Uterus (tissue), 4 donors: ENCODE measurements around the gene PLK1. TPM values are rescaled to one million over a fixed set of nuclear protein-coding genes. Genes with fewer than 3 reads are reported as not detected.

Experiments
- DNase-seq, 2 donors: peaks; one replicate each; pipeline ENCODE4 v3.0.0-alpha.2; 2019 to 2020
- H3K27ac ChIP-seq, 2 donors: fragments of 200-600 bp; sonication (generic); 1 replicate in 1 of 2; 2 replicates in 1 of 2; pipeline ENCODE4 v1.5.1; 2016 to 2018
- H3K27me3 ChIP-seq, 2 donors: fragments of 200-600 bp; sonication (generic); one replicate each; pipeline ENCODE4 v1.5.1; 2018 to 2019; ENCODE audit warnings: control low read depth in 1 of 2
- H3K36me3 ChIP-seq, 2 donors: fragments of 200-600 bp; sonication (generic); one replicate each; pipeline ENCODE4 v1.5.1; 2019; ENCODE audit warnings: control low read depth in 1 of 2
- H3K4me1 ChIP-seq, 2 donors: fragments of 200-600 bp; sonication (generic); one replicate each; pipeline ENCODE4 v1.5.1; 2018 to 2019; ENCODE audit warnings: control low read depth in 1 of 2
- H3K4me3 ChIP-seq, 2 donors: fragments of 200-600 bp; sonication (generic); 1 replicate in 1 of 2; 2 replicates in 1 of 2; pipeline ENCODE4 v1.5.1; 2018 to 2019; ENCODE audit warnings: mild to moderate bottlenecking in 1 of 2
- H3K9me3 ChIP-seq, 2 donors: fragments of 200-600 bp; sonication (generic); one replicate each; pipeline ENCODE4 v1.5.1; 2019; ENCODE audit warnings: control low read depth in 1 of 2
- POLR2A ChIP-seq, 2 donors: fragments of 450-650 bp; IDR thresholded peaks; one replicate each; pipeline ENCODE4 v1.6.1; 2016; ENCODE audit warnings: antibody characterized with exemption in 2 of 2, mild to moderate bottlenecking in 1 of 2, moderate library complexity in 1 of 2
- intact Hi-C: fragments of 100-400 bp; cut with DNase I; formaldehyde crosslinking; loops from one replicate; pipeline ENCODE4 v1.15.1; 2023; ENCODE audit warnings: low total_unique reads
- total RNA-seq, 4 donors: library from RNA; depleted of rRNA in 3 of 4; stranded (reverse); fragments of >200 nt in 3 of 4; gene quantifications; one replicate each; pipeline versions ENCODE4 v1.1.0 to v1.2.4, GENCODE V29; 2014 to 2023
- TF ChIP-seq, protein P1 (sequence below), 4 experiments: fragments of 200-600 bp in 2 of 4; fragments of 450-650 bp in 2 of 4; sonication (generic) in 2 of 4; IDR thresholded peaks; one replicate each; pipeline ENCODE4 v1.5.1; 2016 to 2019; ENCODE audit warnings: antibody characterized with exemption in 4 of 4, mild to moderate bottlenecking in 2 of 4, moderate library complexity in 1 of 4
- donor health status: DM: yes; HTN: yes; CAD: no.

PLK1 gene
- total RNA-seq, 4 donors from 2014 or later = 3.4 to 10.7 (median 4.4) TPM; not detected in 1

DNA sequence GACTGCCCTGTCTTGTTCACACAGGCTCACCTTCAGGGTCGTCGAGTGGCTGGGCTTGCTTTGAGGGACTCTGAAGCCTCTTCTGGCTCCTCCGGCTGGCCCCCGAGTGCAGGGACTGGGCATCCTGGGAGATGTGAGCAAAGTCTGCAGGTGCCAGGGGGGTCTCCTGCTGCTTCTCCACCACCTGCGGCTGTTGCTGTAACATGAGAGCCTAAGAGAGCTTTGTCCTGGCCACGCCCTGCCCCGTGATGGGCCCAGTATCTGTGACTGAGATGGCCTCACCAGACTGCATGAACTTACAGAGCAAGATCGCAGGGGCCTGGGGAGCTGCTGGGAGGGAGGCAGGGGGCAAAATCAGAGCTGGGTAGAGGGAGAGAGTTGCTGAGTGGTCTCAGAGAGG, 21.8 kb downstream of the PLK1 start:
- H3K4me1 ChIP-seq = no peaks in the 10 kb centered on the region
- no peak for TF ChIP-seq POLR2A (IDR thresholded peaks at IDR 0.05)
- TF ChIP-seq, protein P1, sequence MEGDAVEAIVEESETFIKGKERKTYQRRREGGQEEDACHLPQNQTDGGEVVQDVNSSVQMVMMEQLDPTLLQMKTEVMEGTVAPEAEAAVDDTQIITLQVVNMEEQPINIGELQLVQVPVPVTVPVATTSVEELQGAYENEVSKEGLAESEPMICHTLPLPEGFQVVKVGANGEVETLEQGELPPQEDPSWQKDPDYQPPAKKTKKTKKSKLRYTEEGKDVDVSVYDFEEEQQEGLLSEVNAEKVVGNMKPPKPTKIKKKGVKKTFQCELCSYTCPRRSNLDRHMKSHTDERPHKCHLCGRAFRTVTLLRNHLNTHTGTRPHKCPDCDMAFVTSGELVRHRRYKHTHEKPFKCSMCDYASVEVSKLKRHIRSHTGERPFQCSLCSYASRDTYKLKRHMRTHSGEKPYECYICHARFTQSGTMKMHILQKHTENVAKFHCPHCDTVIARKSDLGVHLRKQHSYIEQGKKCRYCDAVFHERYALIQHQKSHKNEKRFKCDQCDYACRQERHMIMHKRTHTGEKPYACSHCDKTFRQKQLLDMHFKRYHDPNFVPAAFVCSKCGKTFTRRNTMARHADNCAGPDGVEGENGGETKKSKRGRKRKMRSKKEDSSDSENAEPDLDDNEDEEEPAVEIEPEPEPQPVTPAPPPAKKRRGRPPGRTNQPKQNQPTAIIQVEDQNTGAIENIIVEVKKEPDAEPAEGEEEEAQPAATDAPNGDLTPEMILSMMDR (IDR thresholded peaks at IDR 0.05) = no peak
- DNase-seq = no peak
- H3K9me3 ChIP-seq = no peaks in the 10 kb centered on the region
- H3K36me3 ChIP-seq = no peaks in the 10 kb centered on the region
- no peak overlapping the region for H3K27ac ChIP-seq
- no peak overlapping the region for H3K4me3 ChIP-seq
- intact Hi-C loops = no loop called here
- no peaks in the 10 kb centered on the region for H3K27me3 ChIP-seq

DNA sequence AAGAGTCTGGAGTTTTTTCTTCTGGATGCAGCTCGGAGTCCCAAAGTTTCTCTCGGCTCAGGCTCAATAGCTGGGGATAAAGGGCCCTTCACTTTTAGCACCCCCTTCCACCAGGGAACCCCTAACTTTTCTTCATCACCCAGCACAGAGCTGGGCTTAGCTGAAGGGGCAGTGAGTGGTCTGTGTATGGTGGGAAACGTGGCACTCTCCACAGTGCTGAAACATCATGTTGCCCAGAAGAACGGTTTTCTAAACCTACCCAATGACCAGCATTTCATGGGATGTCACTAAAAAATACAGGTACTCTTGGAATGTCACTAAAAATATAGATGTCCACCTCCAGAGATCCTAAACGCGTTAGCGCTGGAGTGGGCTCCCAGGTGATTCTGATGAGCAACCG, 22.4 kb downstream of the PLK1 start:
- H3K36me3 ChIP-seq = no peaks in the 10 kb centered on the region
- TF ChIP-seq, protein P1 (IDR thresholded peaks at IDR 0.05) = no peak
- TF ChIP-seq POLR2A (IDR thresholded peaks at IDR 0.05) = no peak
- H3K4me1 ChIP-seq = no peaks in the 10 kb centered on the region
- H3K27ac ChIP-seq = no peak overlapping the region
- no peaks in the 10 kb centered on the region for H3K9me3 ChIP-seq
- H3K27me3 ChIP-seq = no peaks in the 10 kb centered on the region
- DNase-seq = no peak
- intact Hi-C loops = no loop called here
- no peak overlapping the region for H3K4me3 ChIP-seq

DNA sequence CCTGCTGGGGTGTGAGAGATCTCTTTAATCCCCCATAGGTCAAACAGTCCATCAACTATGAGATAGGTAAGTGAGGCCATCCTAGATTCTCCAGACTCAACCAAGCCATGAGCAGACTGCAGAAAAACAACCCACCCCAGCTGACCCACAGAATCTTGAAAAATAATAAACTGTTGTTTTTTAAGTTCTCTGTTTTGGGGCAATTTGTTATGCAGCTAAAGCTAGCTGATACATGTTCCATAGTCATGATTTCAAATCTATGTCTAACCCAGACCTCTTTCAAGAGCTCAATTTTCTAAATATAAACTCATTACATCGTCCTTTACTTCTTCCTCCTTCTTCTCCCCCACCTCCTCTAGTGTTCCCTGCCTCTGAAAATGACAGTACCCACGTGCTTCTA, 24.3 kb downstream of the PLK1 start:
- Histone ChIP-seq H3K4me1 (no peaks in the 10 kb centered on the region), H3K36me3 (no peaks in the 10 kb centered on the region), H3K27me3 (no peaks in the 10 kb centered on the region), H3K27ac (no peak overlapping the region), H3K9me3 (no peaks in the 10 kb centered on the region), H3K4me3 (no peak overlapping the region)
- TF ChIP-seq, protein P1 (IDR thresholded peaks at IDR 0.05) = no peak
- no peak for TF ChIP-seq POLR2A (IDR thresholded peaks at IDR 0.05)
- no peak for DNase-seq
- intact Hi-C loops = no loop called here

DNA sequence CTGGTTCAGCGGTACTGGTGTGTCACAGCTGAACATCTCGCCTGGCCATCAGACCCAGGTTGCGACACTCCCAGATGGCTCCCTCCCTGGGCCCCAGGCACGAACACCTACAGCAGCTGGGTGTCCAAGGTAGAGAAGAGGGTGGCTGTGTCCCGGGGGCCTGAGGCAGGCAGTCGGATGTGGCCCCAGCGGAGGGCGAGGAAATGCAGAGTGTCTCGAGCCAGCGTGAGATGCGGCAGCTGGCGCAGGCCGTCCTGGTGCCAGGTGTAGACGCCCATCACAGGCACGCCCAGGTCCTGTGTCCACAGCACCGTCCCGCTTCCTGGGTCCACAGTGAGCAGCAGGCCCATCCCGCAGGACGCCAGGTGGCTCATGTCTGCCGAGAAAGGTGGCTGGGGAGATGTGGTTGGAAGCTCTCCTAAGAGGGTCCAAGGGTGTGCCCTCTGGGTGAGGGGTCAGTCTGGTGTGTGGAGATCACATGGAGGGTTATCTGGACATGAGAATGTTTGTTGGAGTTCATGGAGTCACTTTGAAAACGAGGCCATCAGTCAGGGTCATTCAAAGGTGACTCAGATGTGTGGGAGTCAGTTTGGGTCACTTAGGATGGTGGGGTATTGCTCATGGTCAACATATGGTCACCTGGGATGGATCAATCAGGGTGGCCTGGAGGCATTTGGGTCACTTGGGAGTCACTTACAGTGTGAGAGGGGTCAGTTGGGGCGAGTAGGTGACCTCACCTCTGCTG, 26.3 kb downstream of the PLK1 start:
- no peak for DNase-seq
- TF ChIP-seq, protein P1 (IDR thresholded peaks at IDR 0.05) = no peak
- no peak for TF ChIP-seq POLR2A (IDR thresholded peaks at IDR 0.05)
- Histone ChIP-seq H3K27me3 (no peaks in the 10 kb centered on the region), H3K4me1 (no peaks in the 10 kb centered on the region), H3K9me3 (peaks cover 0 to 9% of the 10 kb centered on the region in 2 donors), H3K36me3 (no peaks in the 10 kb centered on the region), H3K4me3 (no peak overlapping the region), H3K27ac (no peak overlapping the region)
- intact Hi-C loops = no loop called here

DNA sequence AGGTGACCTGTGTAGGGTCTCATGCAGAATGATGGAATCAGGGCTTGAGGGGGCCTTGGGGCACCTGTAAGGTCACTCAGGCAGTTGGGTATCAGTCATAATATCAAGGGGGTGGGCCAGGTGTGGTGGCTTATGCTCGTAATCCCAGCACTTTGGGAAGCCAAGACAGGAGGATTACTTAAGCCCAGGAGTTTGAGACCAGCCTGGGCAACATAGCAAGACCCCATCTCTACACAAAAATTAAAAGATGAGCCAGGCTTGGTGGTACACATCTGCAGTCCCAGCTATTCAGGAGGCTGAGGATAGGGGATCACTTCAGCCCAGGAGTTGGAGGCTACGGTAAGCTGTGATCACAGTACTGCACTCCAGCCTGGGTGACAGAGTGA, 26.8 kb downstream of the PLK1 start:
- Histone ChIP-seq H3K9me3 (peaks cover 0 to 9% of the 10 kb centered on the region in 2 donors), H3K27me3 (no peaks in the 10 kb centered on the region), H3K36me3 (no peaks in the 10 kb centered on the region), H3K4me3 (no peak overlapping the region), H3K27ac (no peak overlapping the region), H3K4me1 (no peaks in the 10 kb centered on the region)
- no peak for TF ChIP-seq POLR2A (IDR thresholded peaks at IDR 0.05)
- TF ChIP-seq, protein P1 (IDR thresholded peaks at IDR 0.05) = no peak
- intact Hi-C loops = no loop called here
- DNase-seq = no peak
